Coronary artery (tissue), 2 donors: ENCODE results near the gene UBR4.

Source experiments
- DNase-seq: peaks from one replicate; pipeline ENCODE4 v3.0.0-alpha.2; 2017; ENCODE audit warnings: low spot score
- H3K27ac ChIP-seq, 2 donors: fragments of 200-600 bp; sonication (generic); one replicate each; pipeline ENCODE4 v1.5.1; 2016 to 2019
- H3K4me3 ChIP-seq: fragments of 200-600 bp; sonication (generic); 2 replicates; pipeline ENCODE4 v1.5.1; 2016; ENCODE audit warnings: mild to moderate bottlenecking, moderate library complexity
- TF ChIP-seq, protein P1 (sequence below): fragments of 200-600 bp; sonication (generic); IDR thresholded peaks from one replicate; pipeline ENCODE4 v1.5.1; 2019; ENCODE audit warnings: antibody characterized with exemption

Gene UBR4

DNA sequence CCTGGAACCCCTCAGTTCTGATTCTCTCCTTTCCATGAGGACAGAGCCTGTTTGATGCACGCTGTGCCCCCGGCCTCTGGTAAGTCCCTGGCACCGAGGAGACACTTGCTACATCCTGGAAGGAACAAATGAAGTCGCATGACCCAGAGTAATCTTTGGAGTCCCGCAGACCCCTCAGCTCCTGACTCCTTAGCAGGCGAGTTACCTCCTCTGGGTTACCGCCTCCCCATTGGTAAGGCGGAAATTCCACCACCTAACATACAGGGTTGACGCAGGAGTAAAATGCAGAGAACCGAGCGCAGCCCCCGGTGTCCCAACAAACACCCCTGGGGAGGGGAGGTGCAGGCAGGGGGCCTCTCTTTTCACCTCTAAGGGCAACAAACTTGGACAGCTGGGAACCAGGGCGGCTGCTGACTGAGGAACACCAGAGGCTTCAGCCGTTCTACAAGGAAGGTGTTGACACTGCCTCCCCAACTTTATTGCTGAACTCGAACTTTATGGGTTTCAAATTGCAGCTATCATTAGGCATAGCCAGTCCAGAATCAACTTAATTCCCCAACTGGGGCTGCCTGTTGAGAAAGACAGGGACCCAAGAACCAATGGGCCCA lies 138.3 kb downstream of the UBR4 start:
- DNase-seq, result no peak
- Histone ChIP-seq H3K27ac (no peak overlapping the region), H3K4me3 (no peak overlapping the region)
- TF ChIP-seq, protein P1, sequence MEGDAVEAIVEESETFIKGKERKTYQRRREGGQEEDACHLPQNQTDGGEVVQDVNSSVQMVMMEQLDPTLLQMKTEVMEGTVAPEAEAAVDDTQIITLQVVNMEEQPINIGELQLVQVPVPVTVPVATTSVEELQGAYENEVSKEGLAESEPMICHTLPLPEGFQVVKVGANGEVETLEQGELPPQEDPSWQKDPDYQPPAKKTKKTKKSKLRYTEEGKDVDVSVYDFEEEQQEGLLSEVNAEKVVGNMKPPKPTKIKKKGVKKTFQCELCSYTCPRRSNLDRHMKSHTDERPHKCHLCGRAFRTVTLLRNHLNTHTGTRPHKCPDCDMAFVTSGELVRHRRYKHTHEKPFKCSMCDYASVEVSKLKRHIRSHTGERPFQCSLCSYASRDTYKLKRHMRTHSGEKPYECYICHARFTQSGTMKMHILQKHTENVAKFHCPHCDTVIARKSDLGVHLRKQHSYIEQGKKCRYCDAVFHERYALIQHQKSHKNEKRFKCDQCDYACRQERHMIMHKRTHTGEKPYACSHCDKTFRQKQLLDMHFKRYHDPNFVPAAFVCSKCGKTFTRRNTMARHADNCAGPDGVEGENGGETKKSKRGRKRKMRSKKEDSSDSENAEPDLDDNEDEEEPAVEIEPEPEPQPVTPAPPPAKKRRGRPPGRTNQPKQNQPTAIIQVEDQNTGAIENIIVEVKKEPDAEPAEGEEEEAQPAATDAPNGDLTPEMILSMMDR, result no peak

DNA sequence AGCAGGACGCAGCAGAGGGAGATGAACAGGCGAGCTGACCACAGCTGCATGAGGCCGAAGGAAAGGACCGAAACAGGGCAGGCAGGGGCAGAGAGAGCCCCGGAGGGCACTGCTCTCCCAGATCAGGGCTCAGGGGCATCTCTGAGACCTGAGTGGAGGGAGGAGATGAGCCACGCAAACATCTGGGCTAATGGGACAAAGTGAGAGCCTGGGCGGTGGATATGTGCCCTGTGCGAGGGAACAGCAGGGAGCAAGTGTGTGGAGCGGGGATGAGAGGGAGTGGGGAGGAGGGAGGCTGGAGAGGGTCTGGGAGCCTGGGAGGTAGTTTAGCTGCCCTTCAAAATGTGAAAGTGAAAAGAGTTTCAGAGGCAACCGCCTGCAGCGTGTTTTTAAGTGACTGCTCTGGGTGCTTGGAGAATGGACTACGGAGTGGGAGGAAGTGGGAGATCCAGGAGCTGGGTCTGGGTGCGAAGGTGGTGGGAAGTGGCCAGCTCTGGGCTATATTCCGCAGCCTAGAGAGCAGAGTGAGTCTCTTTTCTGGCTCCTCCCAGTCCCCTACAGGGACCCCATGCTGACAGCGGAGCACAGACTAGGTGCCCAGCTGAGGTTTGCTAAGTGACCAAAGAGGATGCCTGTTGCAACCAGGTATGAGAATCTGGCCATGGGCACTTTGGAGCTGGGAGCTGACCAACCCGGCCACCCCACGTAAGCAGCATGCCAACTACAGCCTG lies 139.0 kb downstream of the UBR4 start:
- DNase-seq, result no peak
- TF ChIP-seq, protein P1, result no peak
- no peak overlapping the region for H3K4me3 ChIP-seq
- no peak overlapping the region for H3K27ac ChIP-seq

DNA sequence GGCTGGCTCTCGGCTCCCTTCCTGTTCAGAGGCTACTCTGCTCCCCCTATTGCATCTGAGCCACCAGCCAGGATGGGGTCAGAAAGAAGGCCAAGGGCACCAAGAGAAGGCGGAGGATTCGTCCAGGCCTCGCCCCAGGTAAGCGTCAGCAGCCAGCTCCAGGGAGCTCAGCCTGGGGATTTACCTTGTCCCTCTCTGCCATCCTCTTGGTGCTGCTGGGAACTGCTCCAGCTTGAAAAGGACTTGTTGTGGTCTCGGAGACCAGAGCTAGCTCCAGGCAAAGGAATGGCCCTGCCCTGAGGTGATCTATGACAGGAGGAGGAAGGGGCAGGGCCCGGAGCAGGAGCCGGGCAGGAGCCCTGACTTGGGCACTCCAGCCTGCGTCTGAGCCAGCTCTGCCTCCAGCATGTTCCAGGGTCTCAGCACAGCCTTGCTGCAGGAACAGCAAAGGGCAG lies 139.8 kb downstream of the UBR4 start:
- TF ChIP-seq, protein P1, result no peak
- H3K27ac ChIP-seq, result no peak overlapping the region
- DNase-seq, result no peak
- H3K4me3 ChIP-seq, result no peak overlapping the region

DNA sequence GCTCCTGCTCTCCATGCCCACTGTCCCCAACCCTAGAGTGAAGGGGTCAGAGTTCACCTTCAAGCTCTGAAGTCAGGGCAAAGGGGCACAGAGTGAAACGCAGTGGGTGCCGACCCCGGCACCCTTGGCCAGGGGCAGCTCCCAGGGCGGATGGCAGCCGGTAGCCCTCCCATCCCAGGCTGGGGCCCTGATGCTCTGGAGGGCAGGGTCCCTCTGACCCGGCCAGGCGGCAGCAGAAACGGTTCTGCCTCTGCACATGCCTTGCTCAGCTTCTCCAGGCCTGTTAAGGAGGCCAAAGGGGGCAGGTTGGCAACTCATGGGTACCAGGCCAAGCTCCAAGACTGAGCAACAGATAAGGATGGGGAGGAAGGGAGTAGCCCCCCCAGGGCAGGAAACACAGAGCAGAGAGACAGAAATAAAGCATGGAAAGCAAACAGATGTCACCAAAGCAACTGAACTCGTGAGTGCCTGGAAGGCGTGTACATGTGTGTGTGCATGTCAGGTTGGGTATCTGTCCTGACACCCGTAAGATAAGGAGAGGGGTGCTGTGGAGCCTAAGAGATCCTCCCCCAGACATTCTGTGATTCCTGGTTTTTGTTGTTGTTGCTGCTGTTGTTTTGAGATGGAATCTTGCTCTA lies 141.3 kb downstream of the UBR4 start:
- Histone ChIP-seq H3K4me3 (no peak overlapping the region), H3K27ac (no peak overlapping the region)
- TF ChIP-seq, protein P1, result no peak
- DNase-seq, result no peak

DNA sequence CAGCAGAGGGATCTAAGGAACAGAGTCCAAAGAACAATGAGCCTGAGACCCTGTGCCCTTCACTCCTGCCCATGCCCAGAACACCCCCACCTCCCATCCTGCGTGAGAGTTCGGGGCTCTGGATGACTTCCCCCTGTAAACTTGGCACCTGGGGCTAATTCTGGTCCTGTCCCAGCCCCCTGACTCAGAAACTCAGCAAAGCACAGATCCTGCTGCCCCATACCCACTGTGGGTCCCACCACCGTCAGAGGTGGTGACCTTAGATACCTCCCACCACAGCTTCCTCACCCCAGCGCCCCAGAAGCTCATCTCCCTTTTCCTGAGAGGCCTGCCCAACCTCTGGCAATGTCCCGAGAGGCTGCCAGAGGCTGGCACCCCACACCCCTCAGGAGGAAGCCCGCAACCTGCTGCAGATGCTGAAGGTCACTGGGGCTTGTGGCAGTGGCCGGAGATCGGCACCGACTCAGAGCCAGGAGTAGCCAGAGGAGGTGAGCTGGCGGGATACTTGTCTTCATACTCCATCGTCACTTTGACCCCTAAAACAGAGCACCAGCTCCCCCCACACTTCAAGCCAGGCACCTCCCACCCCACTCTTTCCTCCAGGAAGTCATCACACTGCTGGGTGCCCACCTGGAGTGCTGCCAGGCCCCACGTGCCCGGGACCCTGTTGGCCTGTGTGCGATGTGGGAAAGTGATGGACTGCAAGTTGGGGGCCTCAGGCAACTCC lies 142.0 kb downstream of the UBR4 start:
- no peak for DNase-seq
- TF ChIP-seq, protein P1, result no peak
- Histone ChIP-seq H3K4me3 (no peak overlapping the region), H3K27ac (no peak overlapping the region)

DNA sequence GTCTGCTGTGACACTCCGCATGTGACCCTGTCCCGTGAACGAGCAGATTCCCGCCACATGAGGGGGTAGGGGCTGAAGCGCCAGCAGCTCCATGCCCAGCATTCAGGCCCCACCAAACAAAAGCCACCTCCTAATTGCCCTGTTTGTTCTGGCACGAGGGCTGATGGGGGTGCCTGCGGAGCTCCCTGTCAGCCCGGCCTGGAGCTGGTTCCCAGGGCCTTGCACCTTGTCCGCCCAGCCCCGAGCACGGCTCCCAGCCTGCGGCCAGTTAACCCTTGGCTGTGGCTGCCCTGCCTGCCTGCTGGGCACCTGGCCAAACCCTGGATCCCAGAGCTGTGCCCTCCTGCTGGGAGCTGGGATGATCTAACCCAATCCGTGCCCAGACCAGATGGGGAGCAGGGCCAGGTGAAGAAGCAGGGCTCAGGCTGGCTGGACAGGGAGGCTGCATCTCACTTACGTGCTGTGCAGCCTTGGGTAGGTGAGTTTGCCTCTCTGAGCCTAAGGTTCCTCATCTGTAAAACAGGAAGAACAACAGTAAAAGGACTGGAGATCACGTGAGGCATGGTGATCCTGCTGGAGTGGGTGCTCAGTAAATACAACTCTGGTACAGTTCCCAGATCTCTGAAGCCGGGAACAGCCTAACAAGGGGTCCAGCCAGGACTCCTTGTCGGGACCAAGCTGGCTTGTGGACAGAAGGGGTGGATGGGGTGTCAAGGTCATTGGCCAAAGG lies 142.7 kb downstream of the UBR4 start:
- no peak overlapping the region for H3K27ac ChIP-seq
- DNase-seq, result no peak
- TF ChIP-seq, protein P1, result no peak
- H3K4me3 ChIP-seq, result no peak overlapping the region
